MV-4-11 (cell line): ENCODE data around the gene KCNK6.
A peak's percentile ranks its signal among the peaks of the same experiment; 100 is the strongest.
"Not testable (repeated sequence)": the region's sequence is repeated elsewhere in the genome, so short reads cannot be mapped to it uniquely, and the experiment has no call there.

Experiments used
- DNase-seq: peaks from one replicate; lab custom pipeline; 2025; lab: John Stamatoyannopoulos, UW

Gene KCNK6

DNA sequence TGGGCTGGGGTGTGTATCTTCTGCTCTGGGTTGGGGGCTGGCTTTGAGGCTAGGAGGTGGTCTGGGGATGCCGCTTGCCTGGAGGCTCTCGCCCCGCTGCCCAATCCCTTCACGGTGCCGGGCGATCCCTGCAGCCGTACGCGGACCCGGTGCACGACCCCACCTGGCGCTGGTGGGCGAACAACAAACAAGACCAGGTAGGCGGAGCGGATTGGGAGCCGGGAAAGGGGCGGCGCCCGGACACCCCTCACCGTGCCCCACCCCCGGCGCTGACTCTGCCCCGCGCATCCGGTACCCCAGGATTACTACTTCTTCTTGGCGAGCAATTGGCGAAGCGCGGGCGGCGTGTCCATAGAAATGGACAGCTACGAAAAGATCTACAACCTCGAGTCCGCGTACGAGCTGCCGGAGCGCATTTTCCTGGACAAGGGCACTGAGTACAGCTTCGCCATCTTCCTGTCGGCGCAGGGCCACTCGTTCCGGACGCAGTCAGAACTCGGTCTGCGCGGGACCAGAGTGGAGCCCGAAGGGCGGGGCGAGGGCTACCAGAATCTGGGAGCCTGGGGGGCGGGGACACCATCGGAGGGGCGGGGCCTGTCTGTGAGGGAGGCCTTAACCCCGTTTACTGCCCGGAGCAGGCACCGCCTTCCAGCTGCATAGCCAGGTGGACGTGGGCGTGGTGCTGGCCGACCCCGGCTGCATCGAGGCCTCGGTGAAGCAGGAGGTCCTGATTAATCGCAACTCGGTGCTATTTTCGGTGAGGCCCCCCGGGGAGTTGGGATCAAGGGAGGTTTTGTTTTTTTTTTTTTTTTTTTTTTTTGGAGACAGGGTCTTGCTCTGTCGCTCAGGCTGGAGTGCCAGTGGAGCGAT is 42.7 kb downstream of the KCNK6 start:
- peak; percentile 60 for DNase-seq

DNA sequence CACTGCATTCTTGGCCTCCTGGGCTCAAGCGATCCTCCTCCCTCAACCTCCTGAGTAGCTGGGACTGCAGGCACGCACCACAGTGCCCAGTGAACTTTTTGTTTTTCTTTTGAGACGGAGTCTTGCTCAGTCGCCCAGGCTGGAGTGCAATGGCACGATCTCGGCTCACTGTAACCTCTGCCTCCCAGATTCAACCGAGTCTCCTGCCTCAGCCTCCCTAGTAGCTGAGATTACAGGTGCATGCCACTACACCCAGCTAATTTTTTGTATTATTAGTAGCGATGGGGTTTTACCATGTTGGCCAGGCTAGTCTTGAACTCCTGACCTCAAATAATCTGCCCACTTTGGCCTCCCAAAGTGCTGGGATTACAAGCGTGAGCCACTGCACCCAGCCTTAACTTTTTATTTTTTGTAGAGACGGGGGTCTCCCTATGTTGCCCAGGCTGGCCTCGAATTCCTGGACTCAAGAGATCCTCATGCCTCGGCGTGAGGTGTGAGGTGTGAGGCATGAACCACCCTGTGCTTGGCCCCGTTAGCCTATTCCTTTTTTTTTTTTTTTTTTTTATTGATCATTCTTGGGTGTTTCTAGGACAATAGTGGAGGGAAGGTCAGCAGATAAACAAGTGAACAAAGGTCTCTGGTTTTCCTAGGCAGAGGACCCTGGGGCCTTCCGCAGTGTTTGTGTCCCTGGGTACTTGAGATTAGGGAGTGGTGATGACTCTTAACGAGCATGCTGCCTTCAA is 43.5 kb downstream of the KCNK6 start:
- DNase-seq: not testable (repeated sequence)

DNA sequence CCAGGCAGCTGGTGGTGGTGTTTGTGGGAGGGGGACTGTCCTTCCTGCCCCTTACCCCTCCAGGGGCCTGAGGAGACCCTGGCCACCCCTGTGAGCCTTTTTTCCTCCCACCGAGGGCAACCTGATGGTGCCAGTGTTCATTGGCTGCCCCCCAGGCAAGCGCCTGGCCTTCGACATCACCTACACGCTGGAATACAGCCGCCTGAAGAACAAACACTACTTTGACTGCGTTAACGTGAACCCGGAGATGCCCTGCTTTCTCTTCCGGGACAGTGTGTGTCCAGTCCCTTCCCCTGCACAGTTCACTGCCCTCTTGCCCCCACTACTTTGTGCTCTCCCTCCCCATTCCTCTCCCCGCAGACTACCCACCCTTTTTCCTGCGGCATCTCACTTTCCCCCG is 47.4 kb downstream of the KCNK6 start:
- no peak for DNase-seq

DNA sequence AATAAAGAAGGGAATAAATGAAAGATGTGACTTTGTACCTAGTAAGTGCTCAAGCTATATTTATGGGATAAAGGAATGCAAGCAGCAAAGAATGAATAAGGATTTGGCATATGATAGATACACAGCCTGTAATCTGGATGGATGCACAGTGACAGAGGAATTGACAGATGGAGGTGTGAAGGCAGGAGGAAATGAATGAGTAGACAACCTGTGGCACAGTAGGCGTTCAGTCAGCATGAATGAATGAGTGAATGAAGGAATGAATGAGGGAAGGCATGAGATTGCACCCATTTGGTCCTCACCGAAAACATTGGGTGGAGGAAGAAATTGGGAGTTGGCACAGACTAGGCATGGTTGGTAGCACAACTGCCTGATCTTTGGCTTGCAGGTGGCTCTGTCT is 49.9 kb downstream of the KCNK6 start:
- no peak for DNase-seq

DNA sequence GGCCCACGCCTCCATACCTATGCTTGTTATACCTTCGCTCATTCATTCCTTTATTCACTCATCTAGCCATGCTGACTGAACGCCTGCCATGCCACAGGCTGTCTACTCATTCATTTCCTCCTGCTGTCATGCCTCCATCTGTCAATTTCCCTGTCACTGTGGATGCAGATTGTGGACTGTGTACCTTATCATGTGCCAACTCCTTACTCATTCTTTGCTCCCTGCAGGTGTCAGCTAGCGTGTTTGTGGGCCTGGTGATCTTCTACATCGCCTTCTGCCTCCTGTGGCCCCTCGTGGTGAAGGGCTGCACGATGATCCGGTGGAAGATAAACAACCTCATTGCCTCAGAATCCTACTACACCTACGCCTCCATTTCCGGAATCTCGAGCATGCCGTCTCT is 50.7 kb downstream of the KCNK6 start:
- DNase-seq: no peak

DNA sequence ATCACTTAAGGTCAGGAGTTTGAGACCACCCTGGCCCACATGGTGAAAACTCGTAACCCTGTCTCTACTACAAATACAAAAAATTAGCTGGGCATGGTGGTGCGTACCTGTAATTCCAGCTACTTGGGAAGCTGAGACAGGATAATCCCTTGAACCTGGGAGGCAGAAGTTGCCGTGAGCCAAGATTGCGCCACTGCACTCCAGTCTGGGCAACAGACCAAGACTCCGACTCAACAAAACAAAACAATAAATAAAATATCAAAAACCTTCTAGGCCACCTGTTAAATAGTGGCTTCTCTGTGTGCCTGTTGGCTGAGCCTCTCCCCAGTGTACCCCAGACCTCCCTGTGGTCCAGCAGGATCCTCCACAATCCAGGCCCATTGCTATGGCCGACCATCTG is 51.4 kb downstream of the KCNK6 start:
- DNase-seq: no peak

DNA sequence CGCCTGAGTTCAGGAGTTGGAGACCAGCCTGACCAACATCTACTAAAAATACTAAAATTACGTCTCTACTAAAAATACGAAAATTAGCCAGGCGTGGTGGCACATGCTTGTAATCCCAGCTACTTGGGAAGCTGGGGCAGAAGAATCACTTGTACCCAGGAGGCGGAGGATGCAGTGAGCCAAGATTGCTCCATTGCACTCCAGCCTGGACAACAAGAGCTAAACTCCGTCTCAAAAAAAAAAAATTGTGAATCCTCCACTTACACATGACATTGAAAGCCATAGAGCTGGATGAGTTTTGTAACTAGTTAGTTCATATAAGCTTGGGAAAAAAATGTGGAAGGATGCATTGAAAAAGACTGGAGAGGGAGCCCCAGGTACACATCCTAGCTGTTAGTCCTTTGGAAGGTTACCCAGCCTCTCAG is 54.3 kb downstream of the KCNK6 start:
- DNase-seq: no peak

DNA sequence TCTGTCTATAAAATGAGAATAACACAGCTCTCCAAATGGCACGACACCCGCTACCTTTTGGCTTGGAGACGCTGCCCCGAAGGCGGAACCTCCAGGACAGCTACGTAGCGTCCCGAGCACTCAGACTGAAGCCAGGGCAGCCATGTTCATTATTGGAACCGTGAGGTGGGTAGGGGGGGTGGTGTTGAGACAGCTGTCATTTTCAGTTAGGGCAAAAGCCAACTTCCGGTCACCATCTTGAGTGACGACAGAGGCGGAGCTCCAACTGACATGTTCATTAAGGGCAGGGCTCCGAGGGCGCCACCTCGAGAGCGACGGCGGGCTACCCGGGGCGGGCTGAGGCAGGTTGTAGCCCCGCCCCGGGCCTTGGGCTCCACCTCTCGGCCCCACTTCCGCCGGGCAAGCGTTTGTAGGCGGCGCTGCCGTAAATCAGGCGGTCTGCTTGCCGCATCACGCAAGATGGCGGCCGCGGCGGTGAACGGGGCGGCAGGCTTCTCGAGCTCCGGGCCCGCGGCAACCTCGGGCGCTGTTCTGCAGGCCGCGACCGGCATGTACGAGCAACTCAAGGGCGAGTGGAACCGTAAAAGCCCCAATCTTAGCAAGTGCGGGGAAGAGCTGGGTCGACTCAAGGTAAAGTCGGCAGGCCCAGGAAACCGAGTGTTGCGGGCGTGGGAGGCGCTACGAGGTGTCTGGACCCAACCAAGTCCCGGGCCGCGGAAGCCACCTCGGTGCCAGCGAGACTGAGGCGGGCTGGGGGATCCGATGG is 54.9 kb downstream of the KCNK6 start, which contains the start of gene PSMD8:
PSMD8 (plus strand) TSS at position 240 of the 766 bp plus-strand sequence; CDS start at position 271, 31 bp downstream.
- DNase-seq: peak; percentile 100

DNA sequence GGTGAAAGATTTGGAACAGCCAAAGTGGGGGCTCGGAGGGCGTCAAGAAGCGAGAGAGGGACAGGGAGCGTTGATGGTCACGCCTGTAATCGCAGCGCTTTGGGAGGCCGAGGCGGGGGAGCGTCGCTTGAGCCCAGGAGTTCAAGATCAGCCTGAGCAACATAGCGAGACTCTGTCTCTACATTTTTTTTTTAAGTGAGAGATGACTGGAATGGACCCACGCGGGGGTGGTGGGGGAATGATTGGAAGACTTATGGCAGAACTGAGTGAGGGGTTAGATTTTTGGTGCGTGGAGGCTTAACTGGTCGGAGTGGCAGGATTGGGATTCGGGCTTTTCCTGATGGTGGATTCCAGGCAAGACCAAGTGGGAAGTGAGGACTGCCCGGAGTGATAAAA is 55.5 kb downstream of the KCNK6 start:
- no peak for DNase-seq

DNA sequence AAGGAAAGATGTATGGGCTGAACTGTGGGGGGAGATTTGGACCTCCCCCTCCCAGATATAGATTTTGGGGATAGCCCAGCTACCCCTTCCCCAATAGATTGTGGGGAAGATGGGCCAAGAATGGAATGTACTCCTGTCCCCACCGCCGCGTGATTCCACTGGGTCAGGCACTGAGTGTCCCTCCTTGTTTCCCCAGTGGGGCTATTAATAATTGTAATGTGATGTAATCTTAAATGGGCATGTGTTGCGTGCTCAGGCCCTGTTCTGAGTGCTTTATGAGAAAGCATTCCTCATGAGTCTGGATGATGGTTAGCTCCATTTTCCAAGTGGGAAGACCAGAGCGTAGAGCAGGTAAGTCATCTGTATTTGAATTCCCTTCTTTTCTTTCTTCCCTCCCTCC is 56.1 kb downstream of the KCNK6 start:
- no peak for DNase-seq

DNA sequence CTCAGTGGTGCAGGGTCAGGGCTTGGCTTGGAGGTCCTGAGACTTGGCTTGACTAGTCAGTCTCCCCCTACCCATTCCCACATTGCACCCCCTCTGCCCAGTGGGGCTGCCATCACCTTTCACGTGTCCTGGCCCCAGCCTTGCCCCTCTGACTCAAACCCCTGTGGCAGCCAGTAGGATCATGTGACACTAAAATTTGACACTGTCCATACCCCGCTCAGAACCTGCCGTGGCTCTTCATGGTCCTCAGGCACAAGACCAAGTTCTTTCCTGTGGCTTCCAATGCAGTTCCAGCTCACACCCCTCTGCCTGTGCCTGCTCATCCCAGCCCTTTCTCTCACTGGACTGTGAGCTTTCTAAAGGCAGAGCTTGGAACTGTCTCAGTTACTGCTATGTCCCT is 56.9 kb downstream of the KCNK6 start:
- DNase-seq: no peak

DNA sequence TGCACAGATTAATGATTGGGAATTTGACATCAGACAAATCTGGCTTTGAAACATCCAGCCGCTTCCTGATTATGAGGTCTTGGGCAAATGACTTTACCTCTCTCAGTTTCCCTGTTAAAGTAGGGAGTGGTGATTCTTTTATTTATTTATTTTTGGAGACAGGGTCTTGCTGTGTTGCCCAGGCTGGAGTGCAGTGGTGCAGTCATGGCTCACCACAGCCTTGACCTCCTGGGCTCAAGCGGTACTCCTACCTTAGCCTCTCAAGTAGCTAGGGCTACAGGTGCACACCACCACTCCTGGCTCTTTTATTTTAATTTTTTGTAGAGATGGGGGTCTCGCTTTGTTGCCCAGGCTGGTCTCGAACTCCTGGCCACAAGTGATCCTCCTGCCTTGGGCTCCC is 57.4 kb downstream of the KCNK6 start:
- no peak for DNase-seq

DNA sequence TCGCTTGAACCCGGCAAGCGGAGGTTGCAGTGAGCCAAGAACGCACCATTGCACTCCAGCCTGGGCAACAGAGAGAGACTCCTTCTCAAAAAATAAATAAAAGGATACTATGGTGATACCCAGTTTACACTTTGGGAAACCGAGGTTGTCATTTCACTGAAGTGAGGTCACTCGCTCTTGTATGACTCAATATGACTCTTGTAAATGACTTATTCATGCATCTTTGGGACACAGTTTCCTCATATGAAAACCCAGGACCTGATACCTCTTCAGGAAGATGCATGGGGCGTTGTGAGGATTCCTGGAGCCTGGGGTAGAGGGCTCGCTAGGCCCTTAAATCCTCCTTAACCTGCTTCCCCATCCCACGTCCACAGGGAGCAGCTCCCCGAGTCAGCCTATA is 59.2 kb downstream of the KCNK6 start:
- no peak for DNase-seq

DNA sequence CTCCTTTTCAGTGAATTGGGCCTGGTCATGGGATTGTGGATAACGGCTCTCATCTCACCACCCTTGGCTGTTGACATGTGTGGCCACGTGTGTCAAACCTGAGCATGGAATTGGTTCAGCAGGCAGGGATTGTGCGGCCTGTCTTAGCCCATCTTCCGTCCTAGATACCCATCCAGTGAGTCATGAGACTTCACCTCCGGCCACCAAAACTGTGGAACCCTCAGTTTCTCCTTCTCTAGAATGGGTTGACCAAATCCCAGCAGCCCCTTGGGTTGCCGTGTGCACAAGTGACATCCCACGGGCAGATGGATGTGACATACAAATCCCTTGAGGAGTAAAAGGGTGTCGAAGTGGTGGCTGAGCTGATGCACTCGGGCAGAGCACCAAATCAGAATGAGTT is 61.5 kb downstream of the KCNK6 start:
- DNase-seq: no peak
